ENCODE measurements around the gene PROCR.
"Not testable (repeated sequence)": the region's sequence is repeated elsewhere in the genome, so short reads cannot be mapped to it uniquely, and the experiment has no call there.

PROCR gene

DNA sequence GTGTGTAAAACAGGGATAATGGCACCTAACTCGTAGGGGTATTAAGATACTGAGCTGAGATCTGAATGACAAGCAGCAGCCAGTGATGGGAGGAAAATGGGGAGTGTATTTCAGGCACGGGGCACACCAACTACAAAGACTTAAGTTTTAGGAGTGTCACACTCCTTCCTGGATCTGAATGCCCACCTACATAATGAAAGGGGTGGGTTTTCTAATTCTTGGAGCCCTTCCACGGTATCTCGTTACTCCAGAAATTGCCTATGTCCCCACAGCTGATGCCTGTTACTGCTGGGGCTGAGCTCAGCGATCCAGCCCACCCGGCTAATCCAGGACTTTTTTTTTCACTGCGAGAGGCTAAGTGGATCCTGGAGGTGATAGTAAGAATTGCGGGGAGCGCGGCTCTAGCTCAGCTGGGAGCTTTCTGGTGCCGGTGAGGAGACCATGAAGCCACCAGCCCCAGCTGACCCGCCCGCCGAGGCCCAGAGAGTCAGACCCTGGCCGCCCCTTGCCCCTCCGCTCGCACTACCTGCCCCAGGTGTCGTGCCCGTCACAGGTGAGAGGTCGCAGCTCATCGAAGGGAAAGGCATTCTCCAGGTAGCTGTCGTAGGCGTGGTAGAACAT, 25.5 kb upstream of the PROCR start:
- H3K4me1 ChIP-seq (ENCODE audit: control insufficient read depth, insufficient read depth, low read length), result peaks cover 4% of the 10 kb centered on the region
- H3K36me3 ChIP-seq (ENCODE audit: control insufficient read depth, insufficient read depth, low read length), result peaks cover 3% of the 10 kb centered on the region
- no peaks in the 10 kb centered on the region for H3K9me3 ChIP-seq (ENCODE audit: control insufficient read depth, insufficient read depth, low read length)
- H3K9ac ChIP-seq (ENCODE audit: low read depth, low read length), result peak overlapping the region; percentile 84
- H3K27me3 ChIP-seq (ENCODE audit: control insufficient read depth, insufficient read depth, low read length), result no peaks in the 10 kb centered on the region
- peak overlapping the region; percentile 99 for H3K4me3 ChIP-seq (ENCODE audit: low read depth, low read length)

DNA sequence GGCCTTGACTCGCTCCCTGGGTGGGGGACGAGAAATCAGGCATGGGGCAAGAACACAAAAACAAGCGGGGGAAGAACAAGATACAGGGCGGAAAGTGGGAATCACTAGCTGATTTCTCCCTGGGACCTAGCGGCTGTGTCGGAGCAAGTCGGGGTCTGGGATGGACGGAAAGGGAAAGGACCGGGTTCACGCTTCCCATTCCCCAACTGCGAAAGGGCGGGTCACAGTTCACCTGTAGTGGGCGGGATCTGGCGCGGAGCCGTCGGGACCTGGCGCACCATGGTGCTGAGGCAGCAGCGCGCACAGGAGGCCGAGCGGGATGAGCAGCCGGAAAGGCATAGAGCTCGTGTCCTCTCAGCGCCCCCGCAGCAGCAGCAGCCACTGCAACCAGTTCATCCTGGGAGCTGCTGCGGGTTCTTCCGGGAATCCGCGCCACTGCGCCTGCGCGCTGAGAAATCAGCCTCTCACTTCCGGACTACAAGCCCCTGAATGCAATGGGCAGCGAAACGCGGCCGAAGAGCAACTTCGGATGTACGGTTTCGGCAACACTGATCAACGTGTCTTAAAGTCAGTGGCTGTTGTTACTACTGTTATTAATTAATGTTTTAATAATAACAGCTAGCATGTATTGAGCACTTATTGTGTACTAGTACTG, 24.8 kb upstream of the PROCR start, which contains the start of gene EDEM2:
Gene EDEM2 (minus strand): TSS at position 417 of the 655 bp plus-strand sequence. CDS start 78 bp downstream, at position 339.
- peak within 1 kb of the TSS; percentile 99 for H3K4me3 ChIP-seq (ENCODE audit: low read depth, low read length)
- H3K4me1 ChIP-seq (ENCODE audit: control insufficient read depth, insufficient read depth, low read length), result peaks cover 4% of the 10 kb centered on the region
- H3K9ac ChIP-seq (ENCODE audit: low read depth, low read length), result peak within 1 kb of the TSS; percentile 84
- H3K9me3 ChIP-seq (ENCODE audit: control insufficient read depth, insufficient read depth, low read length), result no peaks in the 10 kb centered on the region
- no peaks in the 10 kb centered on the region for H3K36me3 ChIP-seq (ENCODE audit: control insufficient read depth, insufficient read depth, low read length)
- H3K27me3 ChIP-seq (ENCODE audit: control insufficient read depth, insufficient read depth, low read length), result no peaks in the 10 kb centered on the region

DNA sequence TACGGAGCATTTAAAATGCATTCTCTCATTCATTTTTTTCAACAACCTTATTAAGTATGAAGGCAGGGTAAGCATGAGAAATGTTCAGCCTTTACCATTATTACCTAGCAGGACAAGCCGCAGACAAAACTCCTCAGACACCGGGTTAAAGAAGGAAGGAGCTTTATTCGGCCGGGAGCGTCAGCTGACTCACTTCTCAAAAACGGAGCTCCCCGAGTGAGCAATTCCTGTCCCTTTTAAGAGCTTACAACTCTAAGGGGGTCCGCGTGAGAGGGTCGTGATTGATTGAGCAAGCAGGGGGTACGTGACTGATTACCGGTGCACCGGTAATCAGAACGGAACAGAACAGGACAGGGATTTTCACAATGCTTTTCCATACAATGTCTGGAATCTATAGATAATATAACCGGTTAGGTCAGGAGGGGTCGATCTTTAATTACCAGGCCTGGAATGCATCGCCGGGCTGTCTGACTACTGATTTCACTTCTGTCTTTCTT, 24.2 kb upstream of the PROCR start:
- H3K4me1 ChIP-seq (ENCODE audit: control insufficient read depth, insufficient read depth, low read length); H3K9me3 ChIP-seq (ENCODE audit: control insufficient read depth, insufficient read depth, low read length); H3K9ac ChIP-seq (ENCODE audit: low read depth, low read length); H3K27me3 ChIP-seq (ENCODE audit: control insufficient read depth, insufficient read depth, low read length); H3K36me3 ChIP-seq (ENCODE audit: control insufficient read depth, insufficient read depth, low read length): not testable (repeated sequence)
- H3K4me3 ChIP-seq (ENCODE audit: low read depth, low read length), result peak overlapping the region; percentile 99

- H3K4me3 ChIP-seq (ENCODE audit: low read depth, low read length), result no peak overlapping the region
- no peaks in the 10 kb centered on the region for H3K4me1 ChIP-seq (ENCODE audit: control insufficient read depth, insufficient read depth, low read length)
- no peaks in the 10 kb centered on the region for H3K9me3 ChIP-seq (ENCODE audit: control insufficient read depth, insufficient read depth, low read length)
- H3K27me3 ChIP-seq (ENCODE audit: control insufficient read depth, insufficient read depth, low read length), result no peaks in the 10 kb centered on the region
- no peak overlapping the region for H3K9ac ChIP-seq (ENCODE audit: low read depth, low read length)
- no peaks in the 10 kb centered on the region for H3K36me3 ChIP-seq (ENCODE audit: control insufficient read depth, insufficient read depth, low read length)
These were observed 20.9 kb upstream of the PROCR start for GRCh38 chr20:35150846-35151579.

GRCh38 chr20:35151736-35152135, 20.1 kb upstream of the PROCR start:
- no peaks in the 10 kb centered on the region for H3K4me1 ChIP-seq (ENCODE audit: control insufficient read depth, insufficient read depth, low read length)
- H3K36me3 ChIP-seq (ENCODE audit: control insufficient read depth, insufficient read depth, low read length), result no peaks in the 10 kb centered on the region
- H3K4me3 ChIP-seq (ENCODE audit: low read depth, low read length), result no peak overlapping the region
- no peaks in the 10 kb centered on the region for H3K9me3 ChIP-seq (ENCODE audit: control insufficient read depth, insufficient read depth, low read length)
- no peak overlapping the region for H3K9ac ChIP-seq (ENCODE audit: low read depth, low read length)
- no peaks in the 10 kb centered on the region for H3K27me3 ChIP-seq (ENCODE audit: control insufficient read depth, insufficient read depth, low read length)

DNA sequence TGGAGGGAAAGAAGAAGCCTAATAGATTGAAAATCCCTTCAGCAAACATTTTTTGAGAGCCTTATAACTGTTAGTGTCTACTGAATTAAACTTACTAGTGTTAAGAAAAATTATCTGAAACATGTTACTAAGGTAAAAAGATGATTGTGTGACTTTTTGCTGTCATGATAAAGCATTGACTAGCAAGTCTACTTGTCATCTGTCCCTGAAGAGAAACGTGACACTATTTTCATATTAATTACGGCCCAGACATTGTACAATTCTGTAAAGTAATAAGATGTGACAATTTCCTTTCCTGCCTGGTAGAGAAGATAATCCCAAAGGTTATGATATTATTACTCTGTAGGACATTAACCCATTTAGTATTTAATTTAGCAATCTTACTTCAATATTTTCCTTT, 15.9 kb upstream of the PROCR start:
- Histone ChIP-seq H3K27me3 (ENCODE audit: control insufficient read depth, insufficient read depth, low read length) (no peaks in the 10 kb centered on the region), H3K4me1 (ENCODE audit: control insufficient read depth, insufficient read depth, low read length) (no peaks in the 10 kb centered on the region), H3K4me3 (ENCODE audit: low read depth, low read length) (no peak overlapping the region), H3K36me3 (ENCODE audit: control insufficient read depth, insufficient read depth, low read length) (no peaks in the 10 kb centered on the region), H3K9ac (ENCODE audit: low read depth, low read length) (no peak overlapping the region), H3K9me3 (ENCODE audit: control insufficient read depth, insufficient read depth, low read length) (no peaks in the 10 kb centered on the region)

- Histone ChIP-seq H3K36me3 (ENCODE audit: control insufficient read depth, insufficient read depth, low read length) (no peaks in the 10 kb centered on the region), H3K4me1 (ENCODE audit: control insufficient read depth, insufficient read depth, low read length) (no peaks in the 10 kb centered on the region), H3K9me3 (ENCODE audit: control insufficient read depth, insufficient read depth, low read length) (no peaks in the 10 kb centered on the region), H3K27me3 (ENCODE audit: control insufficient read depth, insufficient read depth, low read length) (no peaks in the 10 kb centered on the region), H3K9ac (ENCODE audit: low read depth, low read length) (no peak overlapping the region), H3K4me3 (ENCODE audit: low read depth, low read length) (no peak overlapping the region)
These were observed 14.9 kb upstream of the PROCR start for GRCh38 chr20:35156978-35157377.

- not testable (repeated sequence) for H3K9me3 ChIP-seq (ENCODE audit: control insufficient read depth, insufficient read depth, low read length); H3K27me3 ChIP-seq (ENCODE audit: control insufficient read depth, insufficient read depth, low read length); H3K9ac ChIP-seq (ENCODE audit: low read depth, low read length); H3K4me3 ChIP-seq (ENCODE audit: low read depth, low read length); H3K36me3 ChIP-seq (ENCODE audit: control insufficient read depth, insufficient read depth, low read length); H3K4me1 ChIP-seq (ENCODE audit: control insufficient read depth, insufficient read depth, low read length)
These were observed 11.5 kb upstream of the PROCR start for GRCh38 chr20:35160341-35160740.

GRCh38 chr20:35164531-35164930, 7.3 kb upstream of the PROCR start:
- not testable (repeated sequence) for H3K9ac ChIP-seq (ENCODE audit: low read depth, low read length); H3K27me3 ChIP-seq (ENCODE audit: control insufficient read depth, insufficient read depth, low read length); H3K4me1 ChIP-seq (ENCODE audit: control insufficient read depth, insufficient read depth, low read length); H3K9me3 ChIP-seq (ENCODE audit: control insufficient read depth, insufficient read depth, low read length); H3K36me3 ChIP-seq (ENCODE audit: control insufficient read depth, insufficient read depth, low read length); H3K4me3 ChIP-seq (ENCODE audit: low read depth, low read length)

DNA sequence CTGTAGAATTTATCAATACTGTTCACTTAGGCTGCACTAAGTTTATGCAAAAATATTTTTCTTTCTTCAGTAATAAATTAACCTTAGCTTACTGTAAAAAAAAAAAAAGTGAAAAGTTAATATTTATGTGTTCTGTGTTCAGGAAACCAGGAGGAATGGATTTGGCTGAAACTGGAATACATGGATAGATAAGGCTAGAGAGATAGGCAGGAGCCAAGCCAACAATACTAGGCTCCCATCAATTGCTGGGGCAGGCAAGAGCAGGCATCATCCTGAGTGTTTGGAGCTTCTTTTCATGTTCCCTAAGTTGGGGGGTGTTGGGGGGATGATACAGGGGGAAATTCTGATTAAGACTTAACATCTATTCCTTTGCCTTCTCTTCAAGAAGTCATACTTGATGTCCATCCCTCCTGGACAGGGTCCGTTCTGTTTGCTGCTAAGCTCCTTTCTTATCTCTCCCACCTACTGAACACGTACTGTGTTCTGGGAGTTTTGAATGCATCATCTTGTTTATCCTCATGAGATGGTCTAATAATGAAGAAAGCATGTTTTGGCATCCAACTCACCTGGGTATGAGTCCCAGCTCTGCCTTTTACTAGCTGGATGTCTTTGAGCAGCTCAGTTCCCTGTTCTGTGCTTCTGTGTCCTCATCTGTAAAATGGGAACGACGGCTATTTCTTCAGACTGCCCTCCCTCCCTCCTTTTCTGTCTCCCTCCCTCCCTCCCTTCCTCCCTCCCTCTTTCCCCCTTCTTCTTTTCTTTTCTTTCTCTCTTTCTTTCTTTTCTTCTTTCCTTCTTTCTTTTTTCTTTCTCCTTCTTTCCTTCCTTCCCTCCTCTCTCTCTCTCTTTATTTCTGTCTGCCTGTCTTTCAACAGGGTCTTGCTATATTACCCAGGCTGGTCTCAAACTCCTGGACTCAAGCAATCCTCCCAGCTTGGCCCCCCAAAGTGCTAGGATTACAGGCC, 6.4 kb upstream of the PROCR start:
- Histone ChIP-seq H3K9ac (ENCODE audit: low read depth, low read length) (no peak overlapping the region), H3K4me1 (ENCODE audit: control insufficient read depth, insufficient read depth, low read length) (peaks cover 8% of the 10 kb centered on the region), H3K4me3 (ENCODE audit: low read depth, low read length) (no peak overlapping the region), H3K9me3 (ENCODE audit: control insufficient read depth, insufficient read depth, low read length) (no peaks in the 10 kb centered on the region), H3K27me3 (ENCODE audit: control insufficient read depth, insufficient read depth, low read length) (no peaks in the 10 kb centered on the region), H3K36me3 (ENCODE audit: control insufficient read depth, insufficient read depth, low read length) (no peaks in the 10 kb centered on the region)

DNA sequence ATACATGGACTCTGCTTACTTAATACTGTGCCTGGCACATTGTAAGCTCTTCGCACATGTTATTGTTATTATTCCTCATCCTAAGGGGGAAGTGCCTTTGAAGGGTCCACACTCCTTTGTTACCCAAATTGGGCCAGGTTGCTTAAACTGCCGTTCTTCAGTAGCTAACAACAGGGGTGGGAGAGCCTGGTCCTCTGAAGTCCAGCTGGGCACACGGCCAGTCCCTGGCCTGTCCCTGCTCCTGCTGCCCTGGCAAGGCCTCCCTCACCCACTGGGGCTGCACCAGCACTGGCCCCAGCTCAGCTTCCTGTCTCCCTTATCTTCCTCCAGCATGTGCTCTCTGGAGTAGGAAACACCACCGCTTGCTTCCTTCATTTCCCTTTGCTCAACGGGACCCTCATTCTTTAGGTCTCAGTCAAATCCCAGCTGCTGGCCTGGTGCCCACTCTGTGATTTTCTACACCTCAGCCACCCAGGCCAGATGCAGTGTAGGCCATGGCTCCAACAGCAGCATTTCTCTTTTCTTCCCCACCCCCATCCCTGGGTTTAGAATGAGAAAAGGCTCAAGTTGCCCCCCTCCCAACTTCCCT, 5.5 kb upstream of the PROCR start:
- peaks cover 9% of the 10 kb centered on the region for H3K4me1 ChIP-seq (ENCODE audit: control insufficient read depth, insufficient read depth, low read length)
- H3K9me3 ChIP-seq (ENCODE audit: control insufficient read depth, insufficient read depth, low read length), result no peaks in the 10 kb centered on the region
- no peak overlapping the region for H3K9ac ChIP-seq (ENCODE audit: low read depth, low read length)
- no peak overlapping the region for H3K4me3 ChIP-seq (ENCODE audit: low read depth, low read length)
- no peaks in the 10 kb centered on the region for H3K36me3 ChIP-seq (ENCODE audit: control insufficient read depth, insufficient read depth, low read length)
- H3K27me3 ChIP-seq (ENCODE audit: control insufficient read depth, insufficient read depth, low read length), result no peaks in the 10 kb centered on the region
